GM12864 (cell line): Measurements from ENCODE around the gene SLC66A3.

Experiments
- DNase-seq: peaks from one replicate; pipeline ENCODE4 v3.0.0-alpha.2; 2011; ENCODE audit warnings: low read depth
- H3K4me3 ChIP-seq: 2 replicates; pipeline ENCODE4 v1.5.1; 2011; ENCODE audit warnings: mild to moderate bottlenecking, low read depth, low read length, control low read depth
- TF ChIP-seq, protein P1 (sequence below): IDR thresholded peaks from 2 replicates; pipeline ENCODE4 v1.5.1; 2011; ENCODE audit warnings: low read depth, mild to moderate bottlenecking, moderate library complexity, low read length, control low read depth, inconsistent platforms; ENCODE audit errors: missing control alignments

SLC66A3 gene

DNA sequence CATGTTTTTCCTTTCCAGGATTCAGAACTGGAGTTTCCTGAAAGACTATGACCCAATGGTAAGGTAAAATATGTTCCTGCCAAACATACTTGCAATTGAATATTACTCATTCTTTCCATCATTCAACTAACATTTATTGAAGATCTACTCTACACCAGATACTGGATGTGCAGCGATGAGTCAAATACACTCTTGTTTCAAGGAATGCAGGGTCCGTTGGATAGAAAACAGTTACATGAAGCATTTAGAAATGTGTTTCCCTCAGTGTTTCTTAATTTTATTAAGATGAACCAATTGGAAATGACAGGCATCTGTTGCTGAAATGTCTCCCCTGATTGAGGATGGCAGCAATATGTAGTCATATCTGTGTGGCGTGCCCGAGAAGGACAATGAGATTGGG is 14.8 kb upstream of the SLC66A3 start:
- DNase-seq: no peak
- H3K4me3 ChIP-seq: no peak overlapping the region
- TF ChIP-seq, protein P1, sequence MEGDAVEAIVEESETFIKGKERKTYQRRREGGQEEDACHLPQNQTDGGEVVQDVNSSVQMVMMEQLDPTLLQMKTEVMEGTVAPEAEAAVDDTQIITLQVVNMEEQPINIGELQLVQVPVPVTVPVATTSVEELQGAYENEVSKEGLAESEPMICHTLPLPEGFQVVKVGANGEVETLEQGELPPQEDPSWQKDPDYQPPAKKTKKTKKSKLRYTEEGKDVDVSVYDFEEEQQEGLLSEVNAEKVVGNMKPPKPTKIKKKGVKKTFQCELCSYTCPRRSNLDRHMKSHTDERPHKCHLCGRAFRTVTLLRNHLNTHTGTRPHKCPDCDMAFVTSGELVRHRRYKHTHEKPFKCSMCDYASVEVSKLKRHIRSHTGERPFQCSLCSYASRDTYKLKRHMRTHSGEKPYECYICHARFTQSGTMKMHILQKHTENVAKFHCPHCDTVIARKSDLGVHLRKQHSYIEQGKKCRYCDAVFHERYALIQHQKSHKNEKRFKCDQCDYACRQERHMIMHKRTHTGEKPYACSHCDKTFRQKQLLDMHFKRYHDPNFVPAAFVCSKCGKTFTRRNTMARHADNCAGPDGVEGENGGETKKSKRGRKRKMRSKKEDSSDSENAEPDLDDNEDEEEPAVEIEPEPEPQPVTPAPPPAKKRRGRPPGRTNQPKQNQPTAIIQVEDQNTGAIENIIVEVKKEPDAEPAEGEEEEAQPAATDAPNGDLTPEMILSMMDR: no peak

GRCh38 chr2:11141319-11141718 is 13.9 kb upstream of the SLC66A3 start:
- TF ChIP-seq, protein P1: no peak
- no peak for DNase-seq
- no peak overlapping the region for H3K4me3 ChIP-seq

DNA sequence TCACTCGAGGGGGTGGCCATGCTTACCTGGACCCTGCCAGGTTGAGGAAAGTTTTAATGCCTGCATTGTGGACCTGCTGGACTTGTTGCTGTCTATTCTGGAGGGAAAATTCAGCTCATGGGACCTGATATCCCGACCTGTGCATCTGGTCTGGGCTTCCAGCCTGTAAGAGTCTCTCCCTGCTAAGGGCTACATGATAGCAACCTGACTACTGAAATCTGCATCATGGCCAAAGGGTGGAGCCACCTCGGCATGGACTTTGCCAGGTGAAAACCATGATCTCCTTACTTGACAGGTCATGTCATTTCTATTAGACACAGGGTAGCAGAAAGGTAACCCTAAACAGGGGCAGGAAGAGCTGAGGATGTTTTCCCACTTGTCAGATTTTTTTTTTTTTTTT is 12.9 kb upstream of the SLC66A3 start:
- H3K4me3 ChIP-seq: no peak overlapping the region
- DNase-seq: no peak
- TF ChIP-seq, protein P1: no peak

- no peak overlapping the region for H3K4me3 ChIP-seq
- TF ChIP-seq, protein P1: no peak
- no peak for DNase-seq
Measured at GRCh38 chr2:11142987-11143386, 12.3 kb upstream of the SLC66A3 start.

DNA sequence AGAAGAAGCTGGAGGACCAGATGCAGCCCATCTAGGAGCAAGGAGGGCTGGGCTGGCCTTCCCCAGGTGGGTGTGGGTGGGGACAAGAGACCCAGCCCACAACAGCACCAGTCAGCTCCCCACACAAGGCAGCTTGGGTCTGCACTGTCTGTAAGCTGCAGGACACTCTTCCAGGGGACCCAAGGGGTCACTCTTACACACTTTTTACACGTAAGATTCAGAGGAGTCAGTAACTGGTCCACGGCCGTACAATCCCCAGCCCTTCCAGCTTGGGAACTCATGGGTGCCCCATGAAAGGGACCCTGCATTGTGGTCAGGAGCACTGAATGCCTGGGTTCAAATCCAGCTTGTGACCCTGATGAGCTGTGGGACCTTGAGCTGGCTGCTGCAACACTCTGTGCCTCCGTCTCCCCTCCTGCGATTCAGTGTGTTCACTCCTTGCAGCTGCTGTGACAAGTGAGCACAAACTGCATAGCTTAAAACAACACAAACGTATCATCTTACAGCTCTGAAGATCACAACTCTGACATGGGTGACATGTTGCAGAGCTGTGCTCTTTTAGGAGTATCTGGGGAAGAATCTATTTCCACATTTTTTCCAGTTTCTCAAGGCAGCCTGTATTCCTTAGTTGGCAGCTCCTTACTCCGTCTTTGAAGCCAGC is 11.1 kb upstream of the SLC66A3 start:
- H3K4me3 ChIP-seq: no peak overlapping the region
- TF ChIP-seq, protein P1: no peak
- DNase-seq: no peak

DNA sequence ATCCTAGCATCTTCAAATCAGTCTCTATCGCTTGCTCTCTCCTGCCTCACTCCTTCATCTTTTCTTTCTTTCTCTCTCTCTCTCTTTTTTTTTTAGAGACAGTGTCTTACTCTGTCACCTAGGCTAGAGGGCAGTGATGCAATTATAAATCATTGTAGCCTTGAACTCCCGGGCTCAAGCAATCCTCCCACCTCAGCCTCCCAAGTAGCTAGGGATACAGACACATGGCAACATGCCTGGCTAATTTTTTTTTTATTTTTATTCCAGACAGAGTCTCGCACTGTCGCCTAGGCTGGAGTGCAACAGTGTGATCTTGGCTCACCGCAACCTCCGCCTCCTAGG is 10.6 kb upstream of the SLC66A3 start:
- H3K4me3 ChIP-seq: no peak overlapping the region
- DNase-seq: no peak
- TF ChIP-seq, protein P1: no peak

- no peak overlapping the region for H3K4me3 ChIP-seq
- no peak for DNase-seq
- TF ChIP-seq, protein P1: no peak
Measured at GRCh38 chr2:11145350-11145749, 9.9 kb upstream of the SLC66A3 start.
